HG02588 (cell line): Measurements from ENCODE around the gene BZW1.
"Not testable (repeated sequence)": the region's sequence is repeated elsewhere in the genome, so short reads cannot be mapped to it uniquely, and the experiment has no call there.

Experiments used
- ATAC-seq: cut with Tn5 transposase; IDR thresholded peaks from one replicate; pipeline ENCODE4 v1.9.1; 2021; ENCODE audit warnings: mild to moderate bottlenecking, moderate library complexity; ENCODE audit not compliant: unreplicated experiment

BZW1 gene

DNA sequence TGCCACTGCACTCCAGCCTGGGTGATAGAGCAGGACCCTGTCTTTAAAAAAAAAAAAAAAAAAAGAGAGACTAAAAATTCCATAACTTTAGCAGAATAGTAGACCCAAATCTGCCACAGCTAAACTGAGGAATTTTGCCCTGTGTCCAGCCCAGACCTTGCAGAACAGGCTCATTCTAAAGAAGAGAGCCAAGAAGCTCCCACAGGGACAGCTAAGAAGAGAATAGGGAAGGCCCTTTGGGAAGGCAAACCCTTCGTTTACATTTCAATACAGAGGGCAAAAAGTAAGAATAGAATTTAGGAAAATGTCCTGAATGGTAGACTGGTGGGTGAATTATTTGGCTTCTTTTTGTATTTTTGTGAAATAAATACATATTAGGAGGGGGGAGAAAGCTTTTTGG lies 21.5 kb upstream of the BZW1 start:
- no peak for ATAC-seq

DNA sequence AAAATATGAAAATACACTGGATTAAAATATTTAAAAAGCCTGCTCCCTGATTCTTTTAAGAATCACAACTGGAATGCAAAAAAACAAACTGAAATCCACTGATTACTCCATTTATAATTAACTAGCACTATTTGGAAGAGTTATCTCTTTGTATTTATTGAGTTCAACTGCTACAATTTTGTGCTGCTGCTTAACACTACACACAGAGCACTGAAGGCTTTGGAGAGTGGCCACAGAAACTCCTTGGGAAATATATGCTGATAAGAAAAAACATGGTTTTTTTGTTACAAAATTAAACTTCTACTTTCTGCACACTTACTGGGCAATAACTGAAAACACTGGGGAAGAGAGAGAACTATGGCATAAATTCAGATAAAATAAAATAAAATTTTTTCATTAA lies 19.8 kb upstream of the BZW1 start:
- ATAC-seq, result no peak

DNA sequence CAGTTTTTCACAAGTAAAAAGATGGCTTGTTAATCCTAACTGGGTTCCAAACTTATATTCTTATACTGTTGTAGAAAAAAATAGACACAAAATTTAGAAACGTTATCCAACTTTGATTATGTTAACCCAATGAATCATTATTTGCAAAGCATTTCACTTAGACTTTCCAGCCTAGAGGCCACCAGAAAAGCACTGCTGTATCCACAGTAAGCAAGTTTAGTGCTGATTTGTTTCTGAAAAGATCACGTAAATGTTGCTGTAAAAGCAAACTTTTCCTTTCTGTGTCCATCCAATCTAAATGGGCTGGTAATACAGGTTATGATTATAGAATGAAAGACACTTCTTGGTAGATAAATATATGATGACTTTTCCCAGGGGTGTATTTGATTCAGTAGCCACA lies 17.6 kb upstream of the BZW1 start:
- no peak for ATAC-seq

DNA sequence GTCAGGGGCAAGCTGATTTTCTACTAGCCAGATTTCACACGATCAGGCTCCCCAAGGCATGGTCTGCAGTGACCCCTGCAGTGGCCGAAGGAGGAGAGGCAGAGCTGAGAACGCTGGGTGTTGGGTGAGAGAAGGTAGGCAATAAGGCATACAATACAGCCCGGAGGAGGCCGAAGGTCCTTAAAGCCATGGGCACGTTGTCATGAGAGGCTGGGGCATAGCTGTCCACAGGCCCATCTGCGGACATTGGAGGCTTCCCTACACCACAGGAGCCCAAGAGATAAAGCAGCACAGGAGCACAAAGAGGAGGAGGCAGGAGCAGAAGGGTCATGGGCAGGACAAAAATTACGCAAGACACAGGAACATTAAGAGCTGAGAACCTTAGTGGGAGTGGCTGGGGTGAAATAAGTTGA lies 16.7 kb upstream of the BZW1 start:
- ATAC-seq, result no peak

DNA sequence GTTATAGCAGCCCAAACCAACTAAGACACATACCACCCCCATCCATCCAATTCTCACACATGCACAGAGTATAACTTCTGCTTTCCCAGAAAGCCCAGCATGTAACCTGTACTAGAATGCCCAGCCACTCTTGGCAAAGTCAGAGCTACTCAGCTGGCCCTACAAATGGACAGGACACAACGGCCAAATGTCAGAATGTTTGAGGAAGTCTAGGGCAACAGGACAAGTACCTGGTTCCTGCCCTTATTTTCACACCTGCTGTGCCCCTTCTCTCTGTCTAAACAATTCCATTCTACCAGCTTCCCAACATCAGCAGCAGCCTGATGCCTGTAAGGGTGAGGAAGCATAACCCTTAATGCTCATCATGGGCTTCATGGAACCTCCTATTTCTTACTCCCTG lies 15.1 kb upstream of the BZW1 start:
- no peak for ATAC-seq

DNA sequence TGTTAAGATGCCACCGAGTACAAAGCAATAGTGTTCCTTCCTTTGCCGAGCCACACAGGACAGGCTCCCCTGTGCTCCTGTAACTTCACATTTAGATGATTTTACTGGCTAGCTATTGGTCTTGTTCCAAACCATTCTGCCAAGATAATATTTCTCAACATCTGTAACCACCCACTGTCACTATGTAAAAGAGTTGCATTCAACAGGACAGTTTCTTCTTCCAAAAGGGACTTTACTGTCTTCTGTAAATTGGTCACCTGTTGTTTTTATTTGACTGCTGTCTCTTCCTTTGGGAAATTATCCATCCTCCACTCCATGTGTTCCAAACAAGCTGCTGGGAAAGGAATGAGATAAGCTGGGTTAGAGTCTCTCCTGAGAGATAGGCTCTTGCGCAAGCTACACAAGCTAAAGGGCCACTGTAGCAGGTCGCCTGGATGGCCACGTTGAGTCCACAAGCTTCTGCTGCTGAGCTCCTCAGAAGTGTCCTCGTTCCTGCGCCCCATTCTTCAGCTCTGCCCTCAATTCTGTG lies 14.4 kb upstream of the BZW1 start:
- ATAC-seq, result no peak

DNA sequence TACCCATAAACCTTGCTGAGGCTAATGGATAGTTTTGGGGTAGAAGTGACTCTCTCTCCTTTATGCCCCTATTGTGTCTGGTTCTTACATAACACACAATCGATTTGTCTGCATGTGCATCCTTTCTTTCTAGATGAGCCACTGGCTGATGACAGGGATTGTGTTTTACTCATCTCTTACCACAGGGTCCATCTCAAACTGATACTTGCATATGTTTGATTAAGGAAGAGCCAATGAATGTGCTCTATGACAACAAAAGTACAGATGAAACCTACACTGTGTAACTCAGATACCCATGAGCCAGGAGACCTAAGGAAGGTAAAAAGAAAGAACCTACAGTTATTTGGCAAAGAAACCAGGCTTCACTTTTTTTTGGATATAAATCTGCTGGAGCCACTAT lies 13.2 kb upstream of the BZW1 start:
- ATAC-seq, result no peak

DNA sequence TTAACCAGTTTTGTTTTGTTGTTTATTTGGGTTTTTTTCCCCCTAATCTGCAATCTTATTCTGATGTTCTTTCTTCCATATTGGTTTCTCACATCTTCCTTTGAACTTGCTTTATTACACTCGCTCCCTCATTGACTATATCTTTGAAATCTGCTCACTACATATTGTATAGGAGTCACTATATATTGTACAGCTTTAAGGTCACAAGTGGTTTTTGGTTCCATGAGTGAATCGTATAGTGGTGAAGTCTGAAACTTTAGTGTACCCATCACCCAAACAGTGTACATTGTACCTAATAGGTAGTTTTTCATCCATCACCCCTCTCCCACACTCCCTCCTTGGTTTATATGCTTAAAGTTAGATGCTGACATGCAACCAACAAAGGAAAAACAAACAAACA lies 11.3 kb upstream of the BZW1 start:
- no peak for ATAC-seq

DNA sequence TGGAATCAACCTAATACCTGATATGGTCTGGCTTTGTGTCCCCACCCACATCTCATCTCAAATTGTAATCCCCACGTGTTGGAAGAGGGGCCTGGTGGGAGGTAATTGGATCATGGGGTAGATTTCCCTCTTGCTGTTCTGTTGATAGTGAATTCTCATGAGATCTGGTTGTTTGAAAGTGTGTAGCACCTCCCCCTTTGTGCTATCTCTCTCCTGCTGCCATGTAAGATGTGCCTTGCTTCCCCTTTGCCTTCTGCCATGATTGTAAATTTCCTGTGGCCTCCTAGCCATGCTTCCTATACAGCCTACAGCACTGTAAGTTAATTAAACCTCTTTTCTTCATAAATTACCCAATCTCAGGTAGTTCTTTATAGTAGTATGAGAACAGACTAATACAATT lies 10.3 kb upstream of the BZW1 start:
- not testable (repeated sequence) for ATAC-seq

DNA sequence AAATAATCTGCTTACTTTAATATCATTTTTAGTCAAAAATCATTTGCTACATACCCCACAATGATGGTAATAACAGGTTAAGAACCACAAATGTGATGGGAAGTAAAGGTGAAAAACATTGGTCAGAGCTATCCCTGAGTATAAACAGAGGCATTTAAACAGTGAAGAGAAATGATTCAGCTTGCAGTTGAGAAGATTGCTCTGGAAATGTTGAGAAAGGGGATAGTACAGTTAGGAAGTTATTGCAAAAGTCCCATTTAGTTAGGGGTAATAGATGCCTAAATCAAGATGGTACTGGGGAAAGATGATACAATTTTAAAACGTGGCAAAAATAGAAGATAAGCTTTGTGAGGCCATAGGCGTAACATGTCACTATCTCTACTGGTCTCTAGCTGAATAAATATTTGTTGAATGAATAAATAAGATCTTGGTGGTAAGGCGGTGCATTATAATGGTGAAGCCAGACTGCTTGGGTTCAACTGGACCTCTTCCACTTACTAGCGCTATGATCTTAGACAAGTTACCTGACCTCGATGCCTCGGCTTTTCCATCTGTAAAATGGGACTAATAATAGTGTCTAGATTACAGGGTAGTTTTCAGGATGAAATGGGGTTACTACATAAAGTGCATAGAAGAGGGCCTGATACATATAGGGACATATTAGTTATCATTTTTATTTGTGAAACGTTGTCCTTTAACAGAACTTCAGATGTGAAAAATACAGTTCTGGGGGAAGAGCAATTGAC lies 2.0 kb upstream of the BZW1 start:
- no peak for ATAC-seq

DNA sequence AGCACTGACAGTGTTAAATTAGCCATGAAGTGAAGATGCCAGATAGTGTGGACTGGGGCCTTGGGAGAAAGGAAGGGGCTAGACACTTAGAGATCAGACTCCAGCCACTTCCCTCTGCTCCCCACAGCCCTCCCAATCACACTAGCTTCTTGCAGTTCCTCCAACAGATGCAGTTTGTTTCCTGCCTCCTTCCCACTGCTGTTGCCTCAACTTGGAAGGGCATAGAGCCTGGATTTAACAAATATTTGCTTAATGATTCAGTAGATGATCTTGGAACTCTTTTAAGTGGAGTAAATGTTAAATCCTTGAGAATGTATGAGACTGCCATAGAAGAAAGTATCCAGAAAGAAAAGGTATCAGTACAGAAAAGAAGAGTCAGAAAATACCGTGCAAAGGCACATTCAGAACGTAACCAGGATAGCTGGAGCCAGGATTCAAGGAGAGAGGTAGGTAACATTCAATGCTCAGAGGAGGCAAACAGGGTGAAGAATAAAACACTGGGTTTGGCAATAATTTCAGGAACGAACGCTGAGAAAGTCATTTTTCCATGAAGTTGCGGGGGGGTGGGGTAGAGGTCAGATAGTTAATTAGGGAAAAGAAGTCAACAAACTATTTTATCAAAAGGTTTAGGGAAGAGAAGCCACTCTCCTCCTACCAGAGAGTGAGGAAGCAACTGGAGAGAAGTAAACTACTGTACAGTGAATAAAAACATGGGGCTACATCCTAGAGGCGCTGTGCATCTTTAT lies 1.3 kb upstream of the BZW1 start:
- no peak for ATAC-seq

DNA sequence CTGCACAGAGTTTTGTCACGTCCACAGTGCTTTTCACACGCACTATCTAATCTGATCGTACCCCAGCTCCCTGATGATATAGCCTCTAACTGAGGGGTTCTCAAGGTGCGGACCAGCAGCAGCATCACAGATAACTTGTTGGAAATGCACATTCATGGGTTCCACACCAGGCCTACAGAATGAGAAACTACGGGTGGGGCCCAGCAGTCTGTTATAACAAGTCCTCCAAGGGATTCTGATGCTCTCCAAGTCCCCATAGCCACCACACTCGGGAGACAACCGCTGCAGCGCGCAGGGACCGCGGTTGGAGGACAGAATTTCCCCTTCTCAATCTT lies 745 bp upstream of the BZW1 start:
- no peak for ATAC-seq

DNA sequence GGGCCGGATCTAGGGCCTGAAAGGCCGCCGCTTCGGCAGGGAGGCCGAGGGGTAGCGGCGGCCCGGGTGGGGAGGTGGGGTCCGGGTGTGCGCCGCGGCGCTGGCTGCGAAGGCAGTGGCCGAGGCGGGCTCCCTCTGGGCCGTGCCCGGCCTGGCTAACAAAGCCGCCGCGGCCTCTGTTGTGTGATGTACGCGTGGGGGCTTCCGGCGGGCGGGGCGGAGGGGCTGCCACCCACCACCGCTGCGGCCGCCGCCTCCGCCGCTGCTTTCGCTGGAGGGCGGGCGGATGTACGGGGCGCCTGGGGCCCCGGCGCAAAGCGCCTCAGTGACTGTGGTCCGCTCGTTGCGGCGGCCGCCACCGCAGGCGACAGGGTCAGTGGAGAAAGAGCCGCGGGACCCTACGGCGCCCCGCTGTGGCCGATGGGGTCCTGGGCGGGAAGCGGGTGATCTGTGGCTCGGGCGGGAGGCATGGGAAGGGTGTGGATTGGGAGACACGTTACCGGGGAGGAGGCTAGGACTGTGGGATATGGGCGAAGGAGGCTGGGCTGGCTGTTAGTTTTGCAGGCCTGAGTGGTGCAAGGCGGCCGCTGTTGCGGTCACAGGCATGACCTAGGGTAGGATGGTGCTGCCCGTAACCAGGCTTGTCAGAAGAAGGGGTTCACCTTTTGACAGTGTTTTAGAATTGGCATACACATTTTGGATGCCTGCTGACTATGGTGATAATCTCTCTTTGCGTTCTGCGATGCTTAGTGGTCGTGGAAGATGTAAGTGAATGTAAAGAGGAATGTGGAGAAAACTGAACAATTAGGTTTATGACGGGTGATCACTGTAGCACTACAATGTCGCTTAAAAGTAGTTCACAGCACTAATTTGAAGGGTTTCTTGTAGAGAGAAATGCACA lies 662 bp downstream of the BZW1 start:
- peak; percentile 37 for ATAC-seq

DNA sequence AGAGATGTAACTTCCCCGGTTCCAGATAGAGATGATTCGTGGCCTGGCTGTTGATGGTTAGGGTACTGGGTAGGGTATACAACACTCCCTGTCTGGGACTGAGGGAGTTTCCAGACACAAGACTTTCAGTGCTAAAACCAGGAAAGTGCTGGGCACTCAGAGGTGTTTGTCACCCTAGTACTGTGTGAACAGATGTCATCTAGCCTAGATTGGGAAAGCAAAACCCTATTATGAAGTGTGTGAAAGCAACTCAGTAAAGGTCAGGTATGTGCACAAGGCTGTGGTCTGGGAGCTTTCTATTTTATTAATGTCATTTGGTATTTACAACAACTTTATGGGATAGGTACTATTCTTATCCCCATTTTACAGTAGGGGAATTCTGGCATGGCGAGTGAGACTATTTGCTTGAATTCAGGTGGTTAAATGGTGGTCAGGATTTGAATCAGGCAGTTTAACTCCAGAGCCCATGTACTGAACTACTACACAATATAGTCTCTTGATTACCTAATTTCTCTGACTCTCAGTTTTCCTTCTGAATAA lies 2.6 kb downstream of the BZW1 start:
- no peak for ATAC-seq

DNA sequence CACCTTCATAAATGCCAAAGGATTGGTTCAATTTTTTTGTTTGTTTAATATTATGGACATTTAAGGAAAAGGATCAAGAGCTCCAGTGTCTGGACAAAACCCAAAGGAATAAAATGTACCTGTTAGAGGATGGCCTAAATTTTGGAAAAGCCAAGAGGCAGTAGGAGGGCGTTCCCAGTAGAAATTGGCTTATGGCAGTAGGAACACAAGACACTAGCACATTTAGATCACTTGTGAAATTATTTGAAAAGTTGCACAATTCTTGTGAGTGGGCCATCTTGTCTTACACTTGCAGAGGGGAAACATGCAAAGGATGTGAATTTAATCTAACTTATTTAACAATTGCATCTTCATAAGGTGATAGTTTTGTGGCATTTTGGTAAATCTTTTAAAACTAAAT lies 3.2 kb downstream of the BZW1 start:
- no peak for ATAC-seq

DNA sequence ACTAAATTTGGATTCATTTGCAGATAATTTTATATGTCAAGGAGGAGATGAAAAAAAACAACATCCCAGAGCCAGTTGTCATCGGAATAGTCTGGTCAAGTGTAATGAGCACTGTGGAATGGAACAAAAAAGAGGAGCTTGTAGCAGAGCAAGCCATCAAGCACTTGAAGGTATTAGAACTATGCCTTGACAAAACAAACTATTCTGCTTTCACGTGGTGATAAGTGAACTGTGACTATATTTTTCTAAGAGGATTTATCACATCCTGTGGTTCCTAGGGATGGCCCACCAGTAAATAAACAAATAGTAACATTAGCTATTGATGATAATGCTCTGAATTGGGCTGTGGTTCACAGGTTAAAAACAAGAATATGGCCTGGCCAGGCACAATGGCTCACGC lies 7.0 kb downstream of the BZW1 start:
- not testable (repeated sequence) for ATAC-seq

DNA sequence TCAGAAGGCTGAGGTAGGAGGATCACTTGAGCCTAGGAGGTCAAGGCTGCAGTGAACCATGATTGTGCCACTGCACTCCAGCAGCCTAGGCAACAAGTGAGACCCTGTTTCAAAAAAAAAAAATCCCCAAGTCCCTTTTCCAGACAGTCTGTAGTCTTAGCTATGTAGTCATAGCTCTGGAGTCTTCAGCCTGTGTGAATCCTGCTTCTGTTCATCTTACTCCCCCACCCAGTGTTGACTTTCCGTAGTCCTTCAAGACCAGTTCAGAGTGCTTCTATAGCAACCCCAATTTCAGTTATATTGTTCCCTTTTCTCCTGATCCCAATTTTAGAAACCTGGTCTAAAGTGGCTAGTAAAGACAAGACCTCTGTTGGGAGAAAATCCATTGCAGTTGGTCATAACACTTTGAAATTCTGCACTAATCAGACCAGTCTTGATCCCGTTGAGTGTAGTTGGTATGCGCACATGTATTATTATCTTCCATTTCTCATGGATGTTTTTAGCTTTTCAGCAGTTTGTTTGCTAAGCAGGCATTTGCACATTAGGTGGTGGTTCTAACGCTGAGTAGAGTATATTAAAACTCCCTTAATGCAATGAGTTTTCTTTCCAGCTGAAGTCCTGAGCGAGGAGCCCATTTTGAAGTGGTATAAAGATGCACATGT lies 9.0 kb downstream of the BZW1 start:
- ATAC-seq, result no peak

DNA sequence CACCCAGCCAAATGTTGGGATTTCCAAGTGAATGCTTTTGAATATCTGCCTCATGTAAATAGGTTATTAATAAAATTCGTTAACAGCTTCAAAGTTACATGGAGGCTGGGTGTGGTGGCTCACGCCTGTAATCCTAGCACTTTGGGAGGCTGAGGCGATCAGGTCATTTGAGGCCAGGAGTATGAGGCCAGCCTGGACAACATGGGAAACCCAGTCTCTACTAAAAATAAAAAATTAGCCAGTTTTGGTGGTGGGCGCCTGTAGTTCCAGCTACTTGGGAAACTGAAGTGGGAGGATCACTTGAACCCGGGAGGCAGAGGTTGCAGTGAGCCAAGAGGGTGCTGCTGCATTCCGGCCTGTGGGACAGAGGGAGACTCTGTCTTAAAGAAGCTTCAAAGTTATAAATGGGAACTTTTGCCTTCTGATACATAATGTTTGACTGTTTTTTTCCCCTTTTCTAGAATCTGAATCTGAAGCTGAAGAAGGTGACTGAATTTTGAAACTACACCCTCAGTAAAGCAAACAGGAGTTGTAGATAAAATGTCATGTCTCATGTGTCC lies 10.1 kb downstream of the BZW1 start:
- ATAC-seq, result no peak

DNA sequence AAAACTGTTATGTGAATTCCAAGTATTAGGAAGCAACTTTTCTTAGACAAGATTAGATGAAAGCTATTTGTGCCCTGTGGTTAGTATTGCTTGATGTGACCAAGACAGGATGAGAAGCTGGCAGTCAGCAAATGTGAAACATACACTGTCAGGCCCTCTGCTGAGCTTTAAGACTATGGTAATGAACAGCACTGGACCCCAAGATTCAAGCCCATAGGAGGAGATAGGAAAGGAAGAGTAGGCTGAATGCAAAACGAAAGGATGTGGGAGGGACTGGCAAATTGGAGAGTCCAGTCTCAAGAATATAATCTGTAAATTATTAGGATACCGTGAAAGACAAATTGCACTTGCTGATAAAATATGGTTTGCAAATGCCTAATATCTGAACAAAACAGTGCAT lies 16.4 kb downstream of the BZW1 start:
- no peak for ATAC-seq

DNA sequence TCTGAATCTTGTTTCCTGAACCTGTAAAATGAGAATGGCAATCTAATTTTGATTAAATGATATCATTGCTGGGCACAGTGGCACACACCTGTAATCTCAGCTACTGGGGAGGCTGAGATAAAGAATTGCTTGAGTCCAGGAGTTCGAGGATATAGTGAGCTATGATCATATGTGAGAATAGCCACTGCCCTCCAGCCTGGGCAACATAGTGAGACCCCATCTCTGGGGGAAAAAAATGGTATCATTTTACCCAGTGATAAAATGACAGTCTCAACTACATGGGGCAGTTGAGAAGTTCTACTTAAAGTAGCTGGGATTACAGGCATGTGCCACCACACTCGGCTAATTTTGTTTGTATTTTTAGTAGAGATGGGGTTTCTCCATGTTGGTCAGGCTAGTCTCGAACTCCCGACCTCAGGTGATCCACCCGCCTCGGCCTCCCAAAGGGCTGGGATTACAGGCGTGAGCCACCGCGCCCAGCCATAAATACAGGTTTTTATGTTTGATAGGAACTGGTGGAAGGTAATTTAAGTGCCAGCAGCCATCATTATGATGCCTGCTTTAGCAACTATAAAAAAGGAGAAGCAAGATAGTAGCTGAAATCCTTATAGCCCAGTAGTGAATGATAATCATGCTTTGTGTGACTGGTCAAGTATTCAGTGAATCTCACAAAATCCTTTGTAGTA lies 17.0 kb downstream of the BZW1 start:
- ATAC-seq, result no peak
